Measurements from ENCODE around the gene OTOF.

The OTOF gene

GRCh38 chr2:26444236-26444635 lies 33.7 kb downstream of the OTOF start:
- no peak for ATAC-seq

DNA sequence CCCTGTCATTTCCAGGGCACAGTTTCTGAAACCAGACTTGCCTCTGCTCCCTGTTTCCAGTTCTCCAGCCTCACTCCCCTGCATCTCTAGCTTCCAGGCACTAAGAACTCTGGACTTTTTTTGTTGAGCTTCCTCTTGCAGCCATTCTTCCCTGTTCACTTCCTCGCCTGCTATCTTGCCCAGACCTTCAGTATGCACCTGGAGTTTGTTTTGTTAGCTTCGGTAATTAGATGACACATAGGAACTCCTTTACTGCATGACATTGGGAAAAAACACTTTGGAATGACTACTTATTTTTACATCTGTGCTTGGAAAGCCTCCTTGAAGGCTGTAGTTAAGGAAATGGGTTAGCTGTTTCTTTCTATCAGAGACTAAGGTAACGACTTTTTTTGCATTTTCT lies 35.2 kb downstream of the OTOF start:
- no peak for ATAC-seq

GRCh38 chr2:26442301-26442700 lies 35.6 kb downstream of the OTOF start:
- no peak for ATAC-seq

- no peak for ATAC-seq
These were observed 39.0 kb downstream of the OTOF start for GRCh38 chr2:26438926-26439325.

- ATAC-seq = no peak
These were observed 39.4 kb downstream of the OTOF start for GRCh38 chr2:26438526-26438925.

GRCh38 chr2:26435106-26435505 lies 42.8 kb downstream of the OTOF start:
- no peak for ATAC-seq

GRCh38 chr2:26432859-26433258 lies 45.1 kb downstream of the OTOF start:
- ATAC-seq = no peak

GRCh38 chr2:26432363-26432762 lies 45.6 kb downstream of the OTOF start:
- ATAC-seq = no peak

GRCh38 chr2:26430826-26431225 lies 47.1 kb downstream of the OTOF start:
- no peak for ATAC-seq

DNA sequence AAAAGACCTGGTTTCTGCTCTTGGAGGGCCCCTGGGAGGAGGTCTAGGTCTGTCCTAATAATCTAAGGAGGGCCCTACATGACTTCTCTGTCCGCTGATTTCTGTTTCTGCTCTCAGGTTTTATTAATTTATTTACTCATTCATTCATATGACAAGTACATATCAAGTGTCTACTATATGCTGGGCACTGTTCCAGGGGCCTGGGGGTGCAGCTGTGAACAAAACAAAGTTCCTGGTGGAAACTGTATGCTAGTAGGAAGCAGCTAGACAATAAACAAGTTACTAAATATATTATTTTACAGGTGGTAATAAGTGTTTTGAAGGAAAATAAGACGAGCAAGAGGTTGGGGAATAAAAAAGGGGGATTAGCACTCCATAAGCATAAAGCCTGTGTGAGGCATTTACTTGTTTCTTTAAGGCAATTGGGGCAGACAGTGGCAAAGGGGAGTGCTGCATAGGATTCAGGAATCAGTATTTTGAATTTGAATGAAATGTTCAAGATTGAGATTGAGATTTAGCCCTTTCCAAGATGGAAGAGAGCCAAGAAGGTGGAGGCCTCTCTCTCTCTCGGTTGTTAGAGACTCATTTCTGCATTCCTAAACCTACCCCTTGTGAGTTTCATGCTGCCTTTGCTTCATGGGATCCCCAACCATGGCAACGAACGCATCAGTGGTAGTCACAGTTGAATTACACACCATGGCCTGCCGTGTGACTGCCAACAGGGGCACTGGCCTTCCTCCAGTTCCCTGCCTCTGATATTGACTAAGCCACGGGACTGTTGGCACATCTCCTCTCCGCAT lies 47.9 kb downstream of the OTOF start:
- ATAC-seq = no peak

DNA sequence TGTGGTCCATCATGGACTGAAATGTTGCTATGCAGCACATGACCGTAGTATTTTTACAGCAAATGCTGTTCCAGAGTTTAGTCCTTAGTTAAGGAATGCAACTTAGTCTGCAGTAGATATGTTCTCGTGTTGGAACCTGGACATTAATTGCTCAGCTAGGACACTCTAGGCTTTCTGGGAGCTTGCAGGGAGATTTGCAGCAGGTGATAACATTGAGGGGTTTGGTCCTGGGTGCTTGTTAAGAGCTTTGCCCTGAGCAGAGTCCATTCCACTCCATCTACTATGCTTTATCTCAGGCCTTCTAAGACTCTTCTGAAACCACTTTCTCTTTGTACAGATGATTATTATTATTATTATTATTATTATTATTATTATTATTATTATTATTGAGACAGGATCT lies 49.1 kb downstream of the OTOF start:
- ATAC-seq = no peak

- no peak for ATAC-seq
These were observed 53.7 kb downstream of the OTOF start for GRCh38 chr2:26424221-26424620.

DNA sequence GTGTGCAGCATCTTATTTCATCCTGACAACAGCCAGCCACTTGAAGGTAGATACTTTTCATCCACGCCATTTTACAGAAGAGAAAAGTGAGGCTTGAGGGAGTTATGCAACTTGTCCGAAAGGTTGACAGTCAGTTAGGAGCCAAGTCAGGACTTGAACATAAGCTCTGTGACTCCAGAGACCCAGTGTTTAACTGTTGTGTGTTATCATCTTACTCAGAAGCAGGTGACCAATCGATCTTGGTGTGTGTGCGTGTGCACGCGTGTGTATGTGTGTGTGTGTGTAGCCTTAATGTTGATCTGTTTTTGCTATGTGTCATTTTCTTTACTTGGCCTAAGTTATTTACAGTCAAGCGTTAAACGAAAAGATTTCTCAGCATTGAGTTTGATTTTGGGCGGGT lies 54.2 kb downstream of the OTOF start:
- no peak for ATAC-seq

DNA sequence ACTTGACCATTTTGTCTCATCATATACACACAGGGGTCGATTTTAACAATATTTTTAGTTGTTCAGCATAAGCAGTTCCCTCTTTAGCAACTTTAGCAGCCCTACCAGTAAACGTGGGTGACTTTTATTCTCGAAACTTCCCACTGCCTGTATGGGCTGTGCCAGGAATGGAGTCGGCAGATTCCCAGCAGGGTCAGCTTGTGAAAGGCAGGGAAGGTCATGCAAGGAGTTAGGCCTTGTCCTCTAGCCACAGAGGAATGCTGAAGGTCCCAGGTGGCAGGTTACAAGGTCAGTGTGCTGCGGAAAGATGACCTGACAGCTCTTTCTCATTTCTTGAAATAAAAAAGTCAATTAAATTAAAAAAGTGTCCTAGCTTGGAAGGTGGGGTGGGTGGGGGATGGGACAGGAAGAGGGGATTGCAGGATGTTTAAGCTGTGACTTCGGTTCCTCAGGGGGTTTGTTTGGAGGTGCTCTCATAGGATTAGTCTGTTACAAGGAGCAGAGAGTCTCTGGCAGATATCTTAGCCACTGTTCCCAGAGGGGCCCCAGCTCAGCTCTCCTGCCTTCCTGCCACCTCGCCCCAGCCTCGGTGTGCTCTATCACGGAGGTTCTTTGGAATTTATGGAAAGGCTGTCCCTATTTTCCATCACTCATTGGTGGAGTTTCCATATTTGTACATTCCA lies 54.8 kb downstream of the OTOF start:
- no peak for ATAC-seq

DNA sequence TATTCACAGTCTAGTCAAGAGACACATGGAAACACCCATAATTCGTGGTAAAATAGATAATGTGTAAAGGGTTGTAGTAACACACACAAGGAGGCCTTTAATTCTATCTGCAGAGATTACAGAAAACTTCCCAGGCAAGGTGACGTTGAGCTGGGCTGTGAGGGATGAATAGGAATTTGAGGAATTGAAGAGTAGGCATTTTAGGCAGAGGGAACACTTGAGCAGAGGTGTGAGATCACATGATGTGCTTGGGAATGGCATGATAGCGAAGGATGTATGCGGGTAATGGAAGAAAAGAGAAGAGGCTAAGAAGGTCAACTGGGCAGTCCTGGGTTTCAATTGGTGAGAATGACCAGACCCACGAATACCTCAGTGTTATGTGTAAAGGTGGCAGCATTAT lies 56.0 kb downstream of the OTOF start:
- no peak for ATAC-seq

DNA sequence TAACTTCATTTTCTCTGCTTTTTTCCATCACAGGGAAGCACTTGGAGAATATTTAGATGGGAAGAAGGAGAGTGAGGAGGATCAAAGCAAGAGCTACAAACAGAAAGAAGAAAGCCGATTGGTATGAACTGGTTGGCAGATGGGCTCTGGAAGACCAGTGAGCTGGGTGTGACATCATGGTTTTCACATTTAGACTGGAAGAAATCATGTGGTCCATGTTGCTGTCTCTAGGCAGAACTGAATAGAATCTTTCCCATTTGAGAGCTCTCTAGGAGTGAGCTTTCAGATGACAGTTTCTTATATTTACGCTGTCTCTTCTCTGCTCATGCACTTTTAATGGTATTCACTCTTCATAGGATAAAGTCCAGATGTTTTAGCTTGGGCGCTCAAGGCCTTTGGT lies 63.6 kb downstream of the OTOF start:
- no peak for ATAC-seq

GRCh38 chr2:26412091-26412673 lies 65.7 kb downstream of the OTOF start:
- peak; percentile 48 to 80 for ATAC-seq

DNA sequence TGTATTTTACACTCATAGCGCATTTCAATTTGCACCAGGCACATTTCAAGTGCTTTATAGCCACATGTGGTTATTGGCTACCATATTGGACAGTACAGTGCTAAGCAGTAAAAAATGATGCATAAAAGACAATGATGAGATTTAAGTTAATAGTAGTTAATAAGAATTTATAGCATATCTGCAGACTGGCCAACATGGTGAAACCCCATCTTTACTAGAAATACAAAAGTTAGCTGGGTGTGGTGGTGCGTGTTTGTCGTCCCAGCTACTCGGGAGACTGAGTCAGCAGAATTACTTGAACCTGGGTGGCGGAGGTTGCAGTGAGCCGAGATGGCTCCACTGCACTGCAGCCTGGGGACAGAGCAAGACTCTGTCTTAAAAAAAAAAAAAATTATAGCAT lies 66.5 kb downstream of the OTOF start:
- no peak for ATAC-seq

DNA sequence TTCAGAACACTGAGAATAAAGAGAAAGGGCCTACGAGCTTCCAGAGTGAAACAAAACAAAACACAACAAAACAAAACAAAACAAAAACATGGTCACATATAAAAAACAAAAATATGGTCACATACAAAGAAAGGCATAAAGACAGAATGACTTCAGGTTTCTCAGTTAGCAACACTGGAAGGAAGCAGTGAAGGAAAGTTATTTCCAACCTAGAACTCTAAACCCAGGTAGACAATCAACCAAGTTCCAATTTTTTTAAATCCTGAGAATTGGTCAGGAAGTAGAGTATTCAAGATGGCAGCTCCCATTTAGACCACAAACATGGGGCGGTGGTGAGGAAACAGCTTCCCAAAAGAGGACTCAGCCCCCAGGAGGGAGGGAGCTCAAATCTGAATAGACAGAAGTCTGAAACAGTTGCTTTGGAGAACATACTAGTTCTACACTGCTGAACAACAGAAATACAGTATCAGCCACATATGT lies 67.1 kb downstream of the OTOF start:
- ATAC-seq = no peak

DNA sequence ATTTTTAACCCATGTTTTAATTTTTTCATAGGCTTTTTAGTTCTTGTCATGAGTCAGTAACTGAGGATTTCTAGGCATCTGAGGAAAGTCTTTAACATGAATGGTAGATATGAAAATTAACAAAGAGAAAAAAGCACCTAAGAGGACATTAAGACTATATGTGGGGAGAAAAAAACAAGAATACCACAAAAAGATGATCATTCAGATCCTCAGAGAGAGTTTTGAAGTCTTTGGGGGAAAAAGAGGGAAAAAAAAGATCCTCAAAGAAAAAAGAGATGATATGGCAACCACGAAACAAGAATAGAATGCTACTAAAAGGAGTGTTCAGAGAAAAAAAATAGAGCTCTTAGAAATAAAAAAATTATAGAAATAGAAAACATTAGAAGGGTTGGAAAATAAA lies 68.1 kb downstream of the OTOF start:
- ATAC-seq = no peak

DNA sequence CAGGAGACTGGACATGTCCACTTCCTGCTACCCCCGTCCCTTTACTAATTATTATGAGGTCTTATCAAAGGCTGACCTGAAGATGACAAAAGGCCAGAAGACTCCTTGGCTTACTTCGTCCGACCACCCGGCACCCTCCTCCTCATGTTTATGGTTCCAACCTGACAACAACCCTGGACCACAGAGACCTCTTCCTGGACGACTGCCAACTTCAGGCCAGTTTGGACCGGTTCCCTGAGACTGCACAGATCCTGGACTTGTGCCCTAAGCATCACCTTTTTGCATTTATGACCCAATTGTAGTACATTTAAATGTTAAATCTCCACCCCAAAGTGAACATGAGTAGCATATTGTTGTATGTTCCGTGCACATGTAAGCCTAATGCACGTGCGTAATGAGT lies 70.4 kb downstream of the OTOF start:
- ATAC-seq = no peak
